Measurements from ENCODE around the gene CCNT2.
"Not testable (repeated sequence)": the region's sequence is repeated elsewhere in the genome, so short reads cannot be mapped to it uniquely, and the experiment has no call there.

The CCNT2 gene

DNA sequence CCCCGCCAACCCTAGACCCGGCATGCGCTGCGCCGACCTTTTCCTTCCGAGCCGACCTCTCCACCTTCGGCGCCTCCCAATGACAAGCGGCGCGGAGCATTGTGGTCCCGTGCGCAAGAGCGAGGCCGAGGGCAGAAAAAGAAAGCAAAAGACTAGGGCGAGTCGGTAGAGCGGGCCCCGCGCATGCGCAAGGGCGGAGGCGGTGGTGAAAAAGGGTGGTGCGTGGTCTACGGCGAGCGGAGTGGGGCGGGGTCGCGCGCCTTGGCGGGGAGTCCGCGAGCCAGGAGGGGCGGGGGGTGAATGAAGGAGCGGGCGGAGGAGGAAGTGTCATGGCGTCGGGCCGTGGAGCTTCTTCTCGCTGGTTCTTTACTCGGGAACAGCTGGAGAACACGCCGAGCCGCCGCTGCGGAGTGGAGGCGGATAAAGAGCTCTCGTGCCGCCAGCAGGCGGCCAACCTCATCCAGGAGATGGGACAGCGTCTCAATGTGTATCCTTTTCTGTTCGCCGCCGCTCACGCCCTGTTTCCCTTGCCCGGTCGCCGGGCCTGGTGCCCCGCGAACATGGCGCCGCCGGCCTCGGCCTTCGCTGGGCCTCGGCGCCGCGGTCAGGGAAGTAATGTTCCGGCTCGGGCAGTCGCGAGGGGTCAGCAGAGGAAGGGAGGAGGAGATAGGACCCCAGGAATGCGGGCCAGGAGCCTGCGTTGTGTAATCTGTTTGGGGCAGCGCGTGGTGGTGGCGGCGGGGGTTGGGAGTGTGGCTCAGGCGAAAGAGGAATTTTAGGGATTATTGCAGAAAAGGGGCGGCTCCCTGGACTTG is at the start of gene CCNT2:
Gene CCNT2, plus strand, starts transcription at position 297 of the 815 bp plus-strand sequence. Its CDS starts 33 bp downstream, at position 330.
- DNase-seq, result peak; percentile 100

DNA sequence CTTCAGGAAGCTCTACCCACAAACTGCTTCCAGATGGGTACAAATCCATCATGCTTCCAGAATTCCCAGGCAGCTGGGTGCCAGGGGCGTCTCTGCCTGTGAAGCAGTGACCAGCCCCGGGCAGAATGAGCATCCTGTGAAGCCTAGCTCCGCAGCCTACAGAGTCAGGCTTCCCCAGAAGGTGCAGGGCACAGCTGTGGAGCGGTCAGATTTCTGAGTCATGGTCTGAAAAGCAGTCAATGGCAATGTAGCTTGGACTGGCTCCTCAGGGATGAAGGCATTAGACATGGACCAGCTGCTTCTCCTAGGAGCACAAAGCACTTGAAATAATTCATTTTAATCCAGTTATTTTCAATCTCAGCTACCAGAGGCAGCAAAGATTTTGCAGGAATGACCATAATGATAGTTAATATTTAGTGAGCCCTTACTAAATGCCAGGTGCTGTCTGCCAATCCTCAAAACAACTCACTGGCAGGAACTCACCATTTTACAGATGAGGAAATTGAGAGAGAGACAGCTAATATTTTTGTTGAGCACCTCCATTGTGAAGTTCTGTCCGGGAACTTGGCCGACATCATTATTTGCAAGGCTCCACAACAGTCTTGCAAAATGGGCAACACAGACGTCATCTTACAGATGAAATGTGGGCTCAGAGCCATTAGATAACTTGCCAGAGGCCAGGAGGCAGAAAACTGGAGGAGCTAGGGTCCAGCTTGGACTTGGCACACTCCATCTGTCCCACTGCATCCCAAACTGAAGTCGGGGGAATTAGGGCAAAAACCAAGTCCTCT is 48.5 kb upstream of the CCNT2 start:
- DNase-seq, result no peak

DNA sequence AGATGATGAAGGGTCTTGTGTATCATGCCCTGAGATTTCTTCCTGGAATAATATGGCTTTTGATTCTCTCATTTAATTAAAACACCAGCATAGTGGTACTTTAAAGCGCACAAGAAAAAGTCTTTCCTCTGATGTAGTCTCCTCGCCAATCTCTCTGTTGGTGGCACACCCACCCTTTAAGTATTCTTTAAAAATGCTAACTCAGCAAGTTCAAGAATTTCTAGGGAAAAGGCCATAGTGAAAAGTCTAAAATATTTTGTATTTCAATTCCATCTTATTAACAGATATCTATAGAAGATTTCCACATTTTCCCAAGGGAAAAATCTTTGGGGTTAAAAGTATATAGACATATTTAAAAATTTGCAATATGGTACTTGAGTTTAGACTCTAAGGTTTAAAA is 45.5 kb upstream of the CCNT2 start:
- no peak for DNase-seq

DNA sequence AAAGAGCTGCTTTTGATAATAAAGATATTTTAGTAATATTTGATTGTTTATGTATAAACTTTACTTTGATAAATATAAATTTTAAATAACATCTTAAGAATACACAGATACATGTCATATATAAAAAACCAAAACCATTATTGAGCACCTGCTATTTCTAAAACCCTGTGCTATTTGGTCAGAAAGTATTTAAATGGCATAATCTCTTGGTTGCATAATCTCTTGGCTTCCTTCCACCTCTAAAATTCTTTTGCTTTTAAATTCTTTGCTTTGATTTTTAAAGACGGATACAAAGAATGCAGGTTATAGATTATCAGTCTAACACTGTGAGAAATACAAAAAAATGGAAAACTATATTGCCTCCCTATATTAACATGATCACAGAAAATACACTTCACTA is 43.3 kb upstream of the CCNT2 start:
- DNase-seq, result no peak

DNA sequence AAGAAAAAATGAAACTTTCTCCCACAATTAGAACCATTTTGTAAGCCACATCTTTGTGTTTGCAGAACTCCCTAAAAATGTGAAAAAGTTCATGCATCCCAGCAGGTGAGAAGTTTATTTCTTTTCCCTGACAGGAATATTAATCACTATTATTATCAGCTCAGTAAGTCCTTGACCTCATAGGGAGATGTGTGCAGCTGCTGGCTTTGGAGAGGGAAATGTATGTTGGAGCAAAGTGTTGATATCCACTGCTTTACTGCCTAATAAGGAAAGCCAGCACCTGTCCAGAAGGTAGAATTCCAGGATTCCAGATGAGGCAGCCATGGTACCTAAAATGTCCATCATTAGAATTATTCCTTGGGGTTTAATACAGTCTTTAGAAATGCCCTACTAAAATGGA is 35.8 kb upstream of the CCNT2 start:
- DNase-seq, result no peak

DNA sequence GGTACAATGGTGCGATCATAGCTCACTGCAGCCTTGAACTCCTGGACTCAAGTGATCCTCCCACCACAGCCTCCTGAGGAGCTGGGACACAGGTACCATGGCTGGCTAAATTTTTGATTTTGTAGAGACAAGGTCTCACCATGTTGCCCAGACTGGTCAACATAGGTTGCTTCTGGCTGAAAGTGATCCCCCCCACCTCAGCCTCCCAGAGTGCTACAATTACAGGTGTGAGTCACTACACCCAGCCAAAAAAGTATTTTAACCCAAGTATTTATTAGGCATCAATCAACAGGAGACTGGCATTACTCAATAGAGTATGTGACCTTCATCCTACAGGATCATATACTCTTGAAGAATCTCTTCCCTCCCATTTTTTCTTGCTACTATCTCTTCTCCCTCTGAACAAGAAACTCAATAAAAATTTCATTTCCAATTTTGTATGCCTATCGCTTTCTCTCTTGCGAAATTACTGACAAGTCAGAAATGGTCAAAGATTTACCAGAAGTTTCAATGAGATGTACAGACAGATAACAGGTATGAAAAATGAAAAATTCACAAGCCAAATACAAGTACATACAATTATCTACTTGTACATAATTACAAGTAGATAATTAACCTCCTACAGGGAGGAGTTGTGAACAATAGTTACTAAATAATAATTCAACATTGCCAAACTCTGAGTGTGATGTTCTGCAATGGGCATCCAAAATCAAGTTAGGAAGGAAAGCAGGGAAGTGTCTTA is 34.9 kb upstream of the CCNT2 start:
- no peak for DNase-seq

DNA sequence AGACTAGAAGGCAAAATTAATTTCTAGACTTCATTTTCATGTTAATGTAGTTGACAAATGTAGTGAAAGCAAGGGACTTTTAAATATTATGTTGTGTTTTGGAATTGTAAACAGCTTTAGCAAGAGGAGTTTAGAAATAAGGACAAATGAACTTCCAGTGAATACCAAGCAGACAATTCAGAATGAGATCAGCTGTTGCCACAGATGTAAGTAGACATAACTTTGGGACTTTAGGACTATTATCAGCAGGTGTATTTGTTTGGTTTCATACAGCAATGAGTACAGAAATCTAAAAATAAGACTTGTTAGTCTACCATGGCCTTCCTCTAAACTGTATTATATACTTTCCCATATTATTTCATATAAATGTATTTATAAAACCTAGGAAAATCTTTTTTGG is 34.2 kb upstream of the CCNT2 start:
- no peak for DNase-seq

DNA sequence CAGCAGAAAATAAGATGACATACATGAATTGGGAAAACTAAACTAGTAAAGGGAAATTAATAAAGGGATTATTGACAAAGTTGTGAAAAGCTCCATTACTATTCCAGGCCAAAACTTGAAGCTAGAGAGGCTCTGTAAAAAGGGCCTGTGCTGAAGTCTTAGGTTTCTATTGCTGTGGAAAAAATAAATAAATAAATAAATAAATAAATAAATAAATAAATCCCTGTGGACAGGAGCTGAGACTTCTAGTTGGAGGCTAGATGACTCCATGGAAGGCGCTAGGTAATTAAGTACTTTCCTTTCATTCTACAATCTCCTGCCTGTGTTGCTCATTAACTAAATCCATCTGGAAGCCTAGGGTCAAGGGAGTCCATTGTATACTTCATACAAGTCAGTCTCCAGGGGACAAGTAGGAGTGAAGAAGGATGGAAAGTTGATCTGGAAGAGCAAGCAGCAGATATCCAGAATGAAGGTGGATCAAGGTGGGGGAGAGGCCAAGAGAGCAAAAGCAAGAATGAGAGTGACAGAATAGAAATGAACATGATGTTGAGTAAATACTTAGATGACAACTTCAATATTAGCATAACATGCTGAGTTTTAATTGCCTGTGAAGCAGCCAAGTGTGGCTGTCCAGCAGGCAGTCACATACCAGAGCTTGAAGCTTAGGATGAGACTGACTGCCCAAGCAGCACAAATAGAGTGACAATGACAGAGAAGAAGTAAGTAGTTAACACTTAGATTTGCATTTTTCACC is 26.2 kb upstream of the CCNT2 start:
- DNase-seq, result no peak

DNA sequence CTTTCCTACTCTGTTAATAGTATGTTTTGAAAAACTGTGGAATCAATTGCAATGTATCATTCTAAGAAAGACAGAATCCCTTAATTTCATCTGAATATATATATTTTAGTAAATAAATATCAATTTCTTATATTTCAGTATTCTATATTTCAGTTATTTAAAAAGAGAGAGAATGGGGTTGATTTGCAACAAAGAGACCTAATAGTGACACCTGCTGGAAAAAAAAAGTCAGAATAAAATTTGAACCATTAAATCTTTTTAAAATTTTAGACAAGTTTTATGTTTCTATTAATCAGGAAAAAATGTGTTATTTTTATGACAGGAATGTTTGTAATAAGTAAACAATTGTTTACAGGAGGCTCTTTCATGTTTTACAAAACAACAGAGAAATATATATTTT is 20.7 kb upstream of the CCNT2 start:
- DNase-seq, result peak; percentile 53 to 77

DNA sequence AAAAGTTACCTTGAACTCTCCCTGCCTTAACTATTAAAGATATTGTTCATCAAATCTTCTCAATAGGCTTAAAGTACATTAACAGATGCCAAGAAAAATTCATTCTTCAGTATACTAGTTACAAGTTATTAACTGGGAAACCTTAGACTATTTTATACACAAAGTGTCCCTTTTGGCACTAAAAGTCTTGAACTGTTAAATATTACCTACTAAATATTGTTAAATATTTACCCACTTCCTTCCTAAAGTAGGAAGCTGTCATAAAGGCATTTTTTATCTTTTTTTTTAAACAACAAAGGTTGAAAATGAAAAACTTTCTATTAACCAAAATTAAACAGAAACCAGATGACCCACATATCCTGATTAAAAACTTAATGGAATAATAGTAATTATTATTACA is 19.4 kb upstream of the CCNT2 start:
- DNase-seq, result no peak

DNA sequence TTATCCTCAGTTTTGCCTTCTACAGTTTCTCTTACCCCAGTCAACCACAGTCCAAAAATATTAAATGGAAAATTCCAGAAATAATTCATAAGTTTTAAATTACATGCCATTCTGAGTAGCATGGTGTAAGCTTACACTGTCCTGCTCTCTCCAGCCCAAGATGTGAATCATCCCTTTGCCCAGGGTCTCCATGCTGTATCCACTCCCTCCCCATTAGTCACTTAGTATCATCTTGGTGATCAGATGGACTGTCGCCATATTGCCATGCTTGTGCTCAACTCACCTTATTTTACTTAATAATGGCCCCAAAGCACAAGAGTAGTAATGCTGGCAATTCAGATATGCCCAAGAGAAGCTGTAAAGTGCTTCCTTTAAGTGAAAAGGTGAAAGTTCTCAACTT is 18.5 kb upstream of the CCNT2 start:
- DNase-seq, result no peak

DNA sequence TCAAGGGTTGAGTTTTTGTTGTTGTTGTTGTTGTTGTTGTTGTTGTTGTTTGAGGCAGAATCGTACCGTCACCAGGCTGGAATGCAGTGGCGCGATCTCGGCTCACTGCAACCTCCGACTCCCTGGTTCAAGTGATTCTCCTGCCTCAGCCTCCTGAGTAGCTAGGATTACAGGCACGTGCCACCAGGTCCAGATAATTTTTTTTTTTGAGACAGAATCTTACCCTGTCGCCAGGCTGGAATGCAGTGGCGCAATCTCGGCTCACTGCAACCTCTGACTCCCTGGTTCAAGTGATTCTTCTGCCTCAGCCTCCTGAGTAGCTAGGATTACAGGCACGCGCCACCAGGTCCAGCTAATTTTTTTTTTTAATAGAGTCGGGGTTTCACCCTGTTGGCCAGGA is 14.9 kb upstream of the CCNT2 start:
- DNase-seq, result not testable (repeated sequence)

DNA sequence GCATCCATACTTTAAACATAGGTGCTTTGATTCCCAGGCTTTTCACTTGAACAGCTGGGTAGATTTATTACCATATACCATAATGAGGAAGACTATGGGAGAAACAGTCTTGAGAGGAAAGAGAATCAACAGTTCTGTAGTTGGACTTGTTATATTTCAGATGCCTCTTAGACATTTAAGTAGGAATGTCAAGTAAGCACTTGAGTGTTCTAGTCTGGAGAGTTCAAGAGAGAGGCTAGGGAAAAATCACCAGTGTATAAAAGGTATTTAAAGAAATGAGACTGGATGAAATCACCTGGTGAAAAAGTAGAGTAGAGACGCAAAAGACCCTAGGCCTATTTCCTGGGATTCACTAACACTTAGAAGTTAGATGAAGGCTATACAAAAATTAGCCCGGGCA is 13.5 kb upstream of the CCNT2 start:
- no peak for DNase-seq

DNA sequence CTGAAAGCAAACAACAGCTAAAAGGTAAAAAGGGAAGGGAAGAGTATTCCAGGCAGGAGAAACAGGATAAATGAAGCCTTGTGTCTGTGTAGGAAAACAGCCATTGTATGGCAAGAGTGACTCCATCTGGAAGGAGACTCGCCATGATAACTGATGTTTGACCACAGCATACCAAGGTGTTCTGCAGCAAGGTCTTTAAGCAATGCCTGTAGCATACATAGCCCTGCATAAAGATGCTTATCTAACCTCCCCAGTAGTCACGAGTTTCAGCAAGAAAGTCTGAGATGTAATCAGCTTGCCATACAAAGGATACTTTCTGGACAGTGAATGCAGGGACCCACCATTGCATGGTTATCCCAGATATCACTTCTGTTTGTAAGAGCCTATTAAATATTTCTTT is 11.9 kb upstream of the CCNT2 start:
- DNase-seq, result no peak

DNA sequence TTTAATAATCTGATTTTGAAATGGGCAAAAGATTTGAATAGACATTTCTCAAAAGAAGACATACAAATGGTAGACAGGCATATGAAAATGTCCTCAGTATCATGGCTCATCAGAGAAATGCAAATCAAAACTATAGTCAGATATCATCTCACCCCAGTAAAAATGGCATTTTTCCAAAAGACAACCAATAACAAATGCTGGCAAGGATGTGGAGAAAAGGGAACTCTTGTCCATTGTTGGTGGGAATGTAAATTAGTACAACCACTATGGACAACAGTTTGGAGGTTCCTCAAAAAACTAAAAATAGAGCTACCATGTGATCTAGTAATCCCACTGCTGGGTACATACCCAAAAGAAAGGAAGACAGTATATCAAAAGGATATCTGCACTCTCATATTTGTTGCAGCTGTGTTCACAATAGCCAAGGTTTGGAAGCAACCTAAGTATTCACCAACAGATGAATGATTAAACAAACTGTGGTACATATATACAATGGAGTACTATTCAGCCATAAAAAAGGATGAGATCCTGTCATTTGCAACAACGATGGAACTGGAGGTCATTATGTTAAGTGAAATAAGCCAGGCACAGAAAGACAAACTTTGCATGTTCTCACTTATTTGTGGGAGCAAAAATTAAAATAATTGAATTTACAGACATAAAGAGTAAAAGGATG is 11.0 kb upstream of the CCNT2 start:
- DNase-seq, result not testable (repeated sequence)

DNA sequence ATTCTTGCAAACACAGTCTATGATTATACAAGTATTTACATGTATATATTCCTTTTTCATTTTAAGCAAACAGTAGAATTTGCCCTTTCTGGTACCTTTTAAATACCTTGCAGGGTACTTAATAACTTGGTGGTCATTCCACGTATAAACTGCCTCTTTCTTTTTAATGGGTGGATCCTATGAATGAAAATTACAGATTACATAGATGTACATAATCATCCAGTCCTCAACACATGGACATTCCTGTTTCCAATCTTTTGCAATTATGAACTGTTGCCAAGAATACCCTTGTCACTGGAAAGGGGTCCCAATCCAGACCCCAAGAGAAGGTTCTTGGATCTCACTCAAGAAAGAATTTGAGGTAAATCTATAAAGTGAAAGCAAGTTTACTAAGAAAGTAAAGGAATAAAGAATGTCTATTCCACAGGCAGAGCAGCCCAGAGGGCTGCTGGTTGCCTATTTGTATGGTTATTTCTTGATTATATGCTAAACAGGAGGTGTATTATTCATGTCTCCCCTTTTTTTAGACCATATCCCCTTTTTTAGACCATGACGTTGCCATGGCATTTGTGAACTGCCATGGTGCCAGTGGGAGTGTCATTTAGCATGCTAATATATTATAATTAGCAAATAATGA is 7.7 kb upstream of the CCNT2 start:
- DNase-seq, result no peak

DNA sequence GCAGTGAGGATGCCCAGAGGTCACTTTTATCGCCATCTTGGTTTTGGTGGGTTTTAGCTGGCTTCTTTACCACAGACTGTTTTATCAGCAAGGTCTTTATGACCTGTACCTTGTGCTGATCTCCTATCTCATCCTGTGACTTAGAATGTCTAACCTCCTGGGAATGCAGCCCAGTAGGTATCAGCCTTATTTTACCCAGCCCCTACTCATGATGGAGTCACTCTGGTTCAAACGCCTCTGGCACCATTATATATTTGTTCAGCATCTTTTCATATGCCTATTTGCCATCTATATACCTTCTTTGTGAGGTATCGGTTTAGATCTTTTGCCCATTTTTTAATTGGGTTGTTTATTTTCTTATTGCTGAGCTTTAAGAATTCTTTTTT is 7.2 kb upstream of the CCNT2 start:
- no peak for DNase-seq

DNA sequence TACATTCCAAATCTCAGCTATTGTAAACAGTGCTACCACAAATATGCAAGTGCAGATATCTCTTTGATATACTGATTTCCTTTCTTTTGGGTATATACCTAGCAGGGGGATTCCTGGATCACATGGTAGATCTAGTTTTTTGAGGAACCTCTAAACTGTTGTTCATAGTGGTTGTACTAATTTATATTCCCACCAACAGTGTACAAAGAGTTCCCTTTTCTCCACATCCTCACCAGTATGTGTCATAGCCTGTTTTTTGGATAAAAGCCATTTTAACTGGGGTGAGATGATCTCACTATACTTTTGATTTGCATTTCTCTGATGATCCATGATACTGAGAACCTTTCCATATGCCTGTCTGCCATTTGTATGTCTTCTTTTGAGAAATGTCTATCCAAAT is 6.3 kb upstream of the CCNT2 start:
- peak; percentile 41 to 46 for DNase-seq

DNA sequence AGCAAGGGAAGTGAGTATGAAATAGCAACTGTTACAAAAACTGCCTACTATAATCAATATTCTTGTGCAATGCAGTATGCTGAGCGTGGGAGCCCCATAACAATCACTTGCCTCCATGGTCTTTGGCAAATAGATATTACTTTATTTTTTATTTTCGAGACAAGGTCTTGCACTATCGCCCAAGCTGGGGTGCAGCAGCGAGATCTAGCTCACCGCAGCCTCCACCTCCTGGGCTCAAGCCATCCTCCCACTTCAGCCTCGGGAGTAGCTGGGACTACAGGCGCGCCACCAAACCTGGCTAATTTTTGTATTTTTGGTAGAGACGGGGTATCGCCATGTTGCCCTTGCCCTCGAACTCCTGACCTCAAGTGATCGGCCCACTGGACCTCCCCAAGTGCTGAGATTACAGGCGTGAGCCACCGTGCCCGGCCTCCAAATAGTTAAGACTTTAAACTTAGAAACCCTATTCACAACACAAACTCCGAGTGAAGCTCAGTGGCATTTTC is 1.2 kb upstream of the CCNT2 start:
- DNase-seq, result peak in 1 of 2 experiments; percentile 18

DNA sequence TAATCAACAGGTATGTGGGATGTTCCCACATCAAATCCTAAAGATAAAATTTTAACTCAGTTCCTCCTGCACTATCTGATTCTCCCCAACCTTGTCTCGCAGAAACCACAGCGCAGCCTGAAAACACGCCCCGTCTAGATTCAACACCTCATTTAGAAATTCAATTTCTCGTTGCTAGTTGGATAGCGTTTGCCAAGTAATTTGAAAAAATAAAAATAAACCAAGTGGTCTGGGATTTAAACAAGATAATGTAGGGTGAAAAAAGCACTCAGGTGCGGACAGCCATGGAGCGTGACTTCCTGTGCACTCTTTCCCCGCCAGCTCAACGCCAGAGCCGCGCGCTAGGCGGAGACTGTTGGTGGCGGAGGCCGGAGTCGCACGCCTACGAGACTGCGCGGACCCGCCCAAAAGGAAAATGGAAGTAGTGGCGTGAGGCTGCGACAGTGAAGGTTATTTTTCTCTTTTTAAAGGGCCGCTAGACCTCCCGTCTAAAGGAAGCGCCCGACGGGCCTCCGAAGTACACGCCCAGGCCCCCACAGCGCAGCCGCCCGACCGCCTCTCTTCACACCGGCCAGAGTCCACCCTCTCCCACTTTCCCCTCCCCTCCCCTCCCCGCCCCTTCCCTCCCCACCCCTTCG is 615 bp upstream of the CCNT2 start:
- DNase-seq, result peak; percentile 100

All from Kasumi-1 (cell line).